Measurements from ENCODE around the gene ONECUT3.

The ONECUT3 gene

DNA sequence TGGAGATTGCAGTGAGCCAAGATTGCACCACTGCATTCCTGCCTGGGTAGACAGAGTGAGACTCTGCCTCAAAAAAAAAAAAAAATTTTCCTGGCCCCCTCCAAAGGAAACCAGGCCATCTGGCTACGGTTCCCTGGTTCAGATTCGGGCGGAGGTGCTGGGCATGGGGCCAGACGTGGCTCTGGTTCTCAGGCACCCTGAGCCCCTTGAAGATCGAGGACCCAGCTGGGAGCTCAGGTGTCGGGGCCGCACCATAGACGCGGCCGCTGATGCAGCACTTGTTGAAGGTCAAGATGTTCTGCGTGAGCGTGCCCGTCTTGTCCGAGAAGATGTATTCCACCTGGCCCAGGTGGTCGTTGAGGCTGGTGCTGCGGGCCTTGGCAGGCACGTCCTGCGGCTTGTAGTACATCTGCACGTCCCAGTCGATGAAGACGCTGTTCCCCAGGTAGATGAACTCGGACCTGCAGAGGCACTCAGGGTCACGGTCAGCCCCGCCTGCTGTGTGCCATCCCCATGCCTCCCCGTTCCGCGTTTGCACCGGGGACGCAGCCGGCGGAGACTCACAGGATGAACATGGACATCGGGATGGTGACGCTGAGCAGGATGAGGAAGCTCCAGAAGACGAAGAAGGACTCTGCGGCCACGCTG lies 46.5 kb downstream of the ONECUT3 start:
- TF ChIP-seq, protein P1, sequence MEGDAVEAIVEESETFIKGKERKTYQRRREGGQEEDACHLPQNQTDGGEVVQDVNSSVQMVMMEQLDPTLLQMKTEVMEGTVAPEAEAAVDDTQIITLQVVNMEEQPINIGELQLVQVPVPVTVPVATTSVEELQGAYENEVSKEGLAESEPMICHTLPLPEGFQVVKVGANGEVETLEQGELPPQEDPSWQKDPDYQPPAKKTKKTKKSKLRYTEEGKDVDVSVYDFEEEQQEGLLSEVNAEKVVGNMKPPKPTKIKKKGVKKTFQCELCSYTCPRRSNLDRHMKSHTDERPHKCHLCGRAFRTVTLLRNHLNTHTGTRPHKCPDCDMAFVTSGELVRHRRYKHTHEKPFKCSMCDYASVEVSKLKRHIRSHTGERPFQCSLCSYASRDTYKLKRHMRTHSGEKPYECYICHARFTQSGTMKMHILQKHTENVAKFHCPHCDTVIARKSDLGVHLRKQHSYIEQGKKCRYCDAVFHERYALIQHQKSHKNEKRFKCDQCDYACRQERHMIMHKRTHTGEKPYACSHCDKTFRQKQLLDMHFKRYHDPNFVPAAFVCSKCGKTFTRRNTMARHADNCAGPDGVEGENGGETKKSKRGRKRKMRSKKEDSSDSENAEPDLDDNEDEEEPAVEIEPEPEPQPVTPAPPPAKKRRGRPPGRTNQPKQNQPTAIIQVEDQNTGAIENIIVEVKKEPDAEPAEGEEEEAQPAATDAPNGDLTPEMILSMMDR (IDR thresholded peaks at IDR 0.05; ENCODE audit: borderline replicate concordance, insufficient read depth, low read depth, low read length): no peak
- no peak overlapping the region for H3K4me3 ChIP-seq (ENCODE audit: low read depth, low read length)

DNA sequence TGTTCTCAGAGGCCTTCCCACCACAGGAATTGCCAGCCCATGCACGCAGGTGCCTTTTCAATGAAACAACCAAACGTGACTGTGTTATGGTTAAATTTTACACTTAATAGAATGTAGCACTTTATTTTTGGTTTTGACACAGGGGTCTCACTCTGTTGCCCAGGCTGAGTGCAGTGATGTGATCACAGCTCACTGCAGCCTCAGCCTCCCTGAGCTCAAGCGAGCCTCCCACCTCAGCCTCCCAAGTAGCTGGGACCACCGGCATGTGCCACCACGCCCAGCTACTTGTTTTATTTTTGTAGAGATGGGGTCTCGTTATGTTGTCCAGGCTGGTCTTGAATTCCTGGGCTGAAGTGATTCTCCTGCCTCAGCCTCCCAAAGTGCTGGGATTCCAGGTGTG lies 51.6 kb downstream of the ONECUT3 start:
- no peak overlapping the region for H3K4me3 ChIP-seq (ENCODE audit: low read depth, low read length)
- TF ChIP-seq, protein P1 (IDR thresholded peaks at IDR 0.05; ENCODE audit: borderline replicate concordance, insufficient read depth, low read depth, low read length): no peak

DNA sequence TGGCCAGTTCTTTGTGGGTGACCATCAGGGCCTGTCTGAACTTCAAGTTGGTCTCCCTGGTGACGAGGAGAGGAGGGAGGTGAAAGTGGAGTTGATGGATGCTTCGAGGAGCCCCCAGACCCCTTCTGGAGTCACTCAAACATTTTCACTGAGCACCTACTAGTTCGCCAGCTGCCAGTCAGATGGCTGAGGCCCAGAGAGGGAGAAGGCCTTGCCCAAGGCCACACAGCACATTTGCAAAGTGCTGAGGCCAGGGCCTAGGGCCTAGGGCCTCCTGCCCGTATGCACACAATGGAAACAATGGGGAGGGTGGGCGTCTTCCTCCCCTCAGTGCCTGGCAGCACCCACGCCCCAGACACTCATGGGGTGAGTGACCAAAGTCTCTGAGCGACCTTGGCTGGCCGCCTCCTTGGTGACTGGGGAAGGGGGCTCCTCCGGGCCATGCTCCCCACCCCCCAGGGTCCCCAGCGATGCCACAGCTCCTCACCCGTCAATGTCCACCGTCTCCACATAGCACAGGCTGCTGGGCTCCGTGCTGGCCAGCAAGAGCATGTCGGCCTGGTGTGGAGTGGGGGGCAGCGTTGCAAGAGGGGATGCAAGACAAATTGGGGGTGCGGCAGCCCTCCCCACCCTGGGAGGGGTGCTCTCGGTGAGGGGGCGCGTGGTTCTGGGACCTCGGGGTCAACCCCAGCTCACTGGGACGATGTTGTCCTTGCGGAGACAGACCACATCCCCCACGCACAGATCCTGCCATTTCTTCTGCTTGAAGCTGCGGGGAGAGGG lies 52.3 kb downstream of the ONECUT3 start:
- TF ChIP-seq, protein P1 (IDR thresholded peaks at IDR 0.05; ENCODE audit: borderline replicate concordance, insufficient read depth, low read depth, low read length): no peak
- no peak overlapping the region for H3K4me3 ChIP-seq (ENCODE audit: low read depth, low read length)

DNA sequence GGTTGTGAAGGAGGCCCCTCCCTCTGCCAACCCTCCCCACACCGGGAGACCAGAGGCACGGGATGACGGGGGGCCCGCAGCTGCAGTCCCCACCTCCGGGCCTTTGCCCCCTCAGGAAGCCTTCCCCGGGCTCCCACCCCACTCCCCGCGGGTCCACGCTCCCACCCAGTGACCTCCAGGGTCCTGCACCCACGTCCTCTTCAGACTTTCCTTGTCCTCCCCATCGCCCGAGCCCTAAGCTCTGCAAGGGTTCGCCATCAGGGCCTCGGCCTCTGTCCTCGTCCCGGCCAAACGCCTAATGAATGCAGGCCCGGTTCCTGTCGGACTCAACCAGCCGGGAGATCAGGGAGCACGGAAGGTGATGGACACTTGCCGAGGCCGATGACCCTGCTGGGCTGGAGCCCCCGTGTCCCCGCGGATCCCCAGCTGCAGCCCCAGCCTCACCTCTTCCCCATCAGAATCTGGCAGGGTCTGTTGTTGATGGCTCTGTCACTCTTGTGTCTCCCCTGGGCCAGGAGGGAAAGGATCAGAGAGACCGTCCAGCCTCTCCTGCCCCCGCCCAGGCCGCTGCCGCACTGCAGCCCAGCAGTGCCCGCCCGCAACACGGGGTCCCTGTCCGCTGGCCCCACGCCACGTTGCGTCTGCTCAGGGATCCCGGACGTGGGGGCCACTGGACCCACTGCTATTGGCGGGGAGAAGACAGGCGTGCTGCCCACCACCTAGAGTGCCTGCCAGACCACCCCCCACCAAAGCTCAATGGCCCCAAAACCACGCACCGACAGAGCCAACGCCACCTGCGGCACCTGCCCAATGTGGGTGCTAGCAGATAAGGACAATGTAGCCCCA lies 53.1 kb downstream of the ONECUT3 start:
- H3K4me3 ChIP-seq (ENCODE audit: low read depth, low read length): no peak overlapping the region
- TF ChIP-seq, protein P1 (IDR thresholded peaks at IDR 0.05; ENCODE audit: borderline replicate concordance, insufficient read depth, low read depth, low read length): no peak

DNA sequence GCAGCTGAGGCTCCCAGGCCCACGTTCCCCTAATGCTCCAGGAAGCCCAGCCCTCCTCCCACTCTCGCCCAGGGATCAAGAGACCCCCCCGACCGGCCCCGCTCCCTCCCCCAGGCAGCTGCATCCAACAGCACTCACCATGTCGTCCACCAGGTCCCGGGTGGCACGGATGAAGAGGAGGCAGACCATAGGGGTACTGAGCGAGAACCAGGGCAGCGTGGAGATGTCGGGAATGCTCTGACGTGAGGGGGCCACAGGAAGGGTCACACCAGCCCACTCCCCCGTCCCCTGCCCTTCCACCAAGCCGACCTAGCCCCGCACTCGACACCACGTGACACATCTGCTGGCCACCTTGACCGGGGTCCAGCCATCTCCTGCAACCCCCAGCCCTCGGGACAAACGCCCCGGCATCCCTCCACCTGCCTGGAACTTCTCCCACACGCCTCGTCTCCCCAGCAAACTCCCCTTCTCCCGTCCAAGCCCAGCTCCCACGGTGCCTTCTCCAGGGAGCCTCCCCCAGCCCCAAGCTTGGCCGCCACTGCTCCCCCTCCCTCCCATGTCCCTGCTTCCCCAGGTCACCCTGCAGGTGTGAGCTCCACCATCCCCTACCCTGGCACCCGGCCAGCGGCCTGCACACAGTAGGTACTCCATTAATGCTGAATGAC lies 53.9 kb downstream of the ONECUT3 start:
- H3K4me3 ChIP-seq (ENCODE audit: low read depth, low read length): no peak overlapping the region
- TF ChIP-seq, protein P1 (IDR thresholded peaks at IDR 0.05; ENCODE audit: borderline replicate concordance, insufficient read depth, low read depth, low read length): no peak

DNA sequence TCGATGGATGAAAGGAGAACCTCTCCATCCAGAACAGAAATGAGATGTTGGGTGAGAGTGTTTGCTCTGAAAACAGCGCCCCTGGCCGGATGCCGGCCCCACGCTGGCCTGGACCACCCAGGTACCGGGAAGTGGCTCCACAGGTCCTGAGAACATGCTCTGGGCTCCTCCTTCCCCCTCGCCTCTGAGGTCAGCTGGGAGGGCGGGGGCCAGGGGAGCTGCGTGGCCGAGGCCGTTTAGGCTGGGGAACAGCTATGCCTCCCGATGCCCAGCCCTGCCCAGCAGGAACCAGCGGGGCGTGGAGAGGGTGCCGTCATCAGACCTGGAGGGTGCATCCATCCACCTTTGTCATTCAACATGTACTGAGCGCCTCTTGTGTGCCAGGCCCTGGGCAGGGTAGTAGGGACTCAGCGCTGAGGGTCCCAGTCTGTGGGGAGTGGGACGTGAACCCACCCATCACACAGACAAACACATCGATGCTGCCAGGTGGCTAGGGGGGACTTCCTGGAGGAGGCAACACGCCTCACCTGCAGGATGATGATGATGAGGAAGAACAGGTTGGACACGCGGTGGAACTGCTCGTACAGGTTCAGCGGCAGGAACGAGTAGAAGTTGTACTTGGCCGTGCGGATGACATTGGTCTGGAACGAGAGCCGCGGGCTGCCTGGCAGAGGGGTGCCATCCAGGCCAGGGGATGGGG lies 54.5 kb downstream of the ONECUT3 start:
- no peak overlapping the region for H3K4me3 ChIP-seq (ENCODE audit: low read depth, low read length)
- TF ChIP-seq, protein P1 (IDR thresholded peaks at IDR 0.05; ENCODE audit: borderline replicate concordance, insufficient read depth, low read depth, low read length): no peak
